H9 (cell line): ENCODE results near the gene SLC44A1. TPM values are rescaled to one million over a fixed set of nuclear protein-coding genes. Genes with fewer than 3 reads are reported as not detected.

Source experiments
- DNase-seq: peaks from one replicate; pipeline ENCODE4 v3.0.0-alpha.2; 2017
- H2AFZ ChIP-seq: one replicate; pipeline ENCODE4 v1.6.1; 2013; ENCODE audit warnings: mild to moderate bottlenecking, low read length, control low read depth, moderate library complexity
- H2AK5ac ChIP-seq: 2 replicates; pipeline ENCODE4 v1.6.1; 2013; ENCODE audit warnings: low read length, control low read depth, mixed read lengths; ENCODE audit not compliant: insufficient read length
- H2BK120ac ChIP-seq: one replicate; pipeline ENCODE4 v1.6.1; 2013; ENCODE audit warnings: low read depth, mild to moderate bottlenecking, low read length, control low read depth, inconsistent platforms; ENCODE audit not compliant: poor library complexity, severe bottlenecking
- H2BK12ac ChIP-seq: 2 replicates; pipeline ENCODE4 v1.6.1; 2013; ENCODE audit warnings: low read length, control low read depth, mixed read lengths, low read depth; ENCODE audit not compliant: insufficient read length
- H2BK15ac ChIP-seq: 2 replicates; pipeline ENCODE4 v1.6.1; 2013; ENCODE audit warnings: low read depth, low read length, control low read depth
- H2BK20ac ChIP-seq: one replicate; pipeline ENCODE4 v1.6.1; 2013; ENCODE audit warnings: low read depth, mild to moderate bottlenecking, low read length, control low read depth, inconsistent platforms; ENCODE audit not compliant: poor library complexity, severe bottlenecking
- H2BK5ac ChIP-seq: 2 replicates; pipeline ENCODE4 v1.6.1; 2013; ENCODE audit warnings: low read length, control low read depth, mixed read lengths; ENCODE audit not compliant: insufficient read length
- H3K14ac ChIP-seq: 2 replicates; pipeline ENCODE4 v1.6.1; 2013; ENCODE audit warnings: low read length, control low read depth; ENCODE audit not compliant: insufficient read depth
- H3K18ac ChIP-seq: 2 replicates; pipeline ENCODE4 v1.6.1; 2013; ENCODE audit warnings: low read depth, mild to moderate bottlenecking, mixed read lengths, low read length, control low read depth; ENCODE audit not compliant: insufficient read length
- H3K23ac ChIP-seq: 2 replicates; pipeline ENCODE4 v1.6.1; 2013; ENCODE audit warnings: low read length, control low read depth, mixed read lengths, low read depth; ENCODE audit not compliant: insufficient read length
- H3K23me2 ChIP-seq: 2 replicates; pipeline ENCODE4 v1.6.1; 2013; ENCODE audit warnings: low read depth, mild to moderate bottlenecking, mixed read lengths, low read length, control low read depth; ENCODE audit not compliant: insufficient read length, poor library complexity, severe bottlenecking
- H3K27ac ChIP-seq: 2 replicates; pipeline ENCODE4 v1.5.1; 2013; ENCODE audit warnings: low read length, control low read depth, mixed read lengths, low read depth; ENCODE audit not compliant: insufficient read length
- H3K27me3 ChIP-seq: 2 replicates; pipeline ENCODE4 v1.6.1; 2013; ENCODE audit warnings: low read length, control low read depth, inconsistent platforms; ENCODE audit not compliant: insufficient read depth
- H3K4ac ChIP-seq: 2 replicates; pipeline ENCODE4 v1.6.1; 2013; ENCODE audit warnings: low read depth, mild to moderate bottlenecking, control low read depth, inconsistent platforms, low read length, moderate library complexity
- H3K4me1 ChIP-seq: 2 replicates; pipeline ENCODE4 v1.6.1; 2013; ENCODE audit warnings: low read length, control low read depth, inconsistent platforms; ENCODE audit not compliant: insufficient read depth
- H3K4me2 ChIP-seq: 2 replicates; pipeline ENCODE4 v1.6.1; 2013; ENCODE audit warnings: low read length, control low read depth, mixed read lengths; ENCODE audit not compliant: insufficient read length, insufficient read depth
- H3K56ac ChIP-seq: 2 replicates; pipeline ENCODE4 v1.6.1; 2013; ENCODE audit warnings: low read depth, mild to moderate bottlenecking, mixed read lengths, low read length, control low read depth; ENCODE audit not compliant: insufficient read length
- H3K79me1 ChIP-seq: 2 replicates; pipeline ENCODE4 v1.6.1; 2013; ENCODE audit warnings: low read depth, mild to moderate bottlenecking, moderate library complexity, low read length, control low read depth, inconsistent platforms; ENCODE audit not compliant: insufficient read depth, poor library complexity, severe bottlenecking
- H3K79me2 ChIP-seq: 2 replicates; pipeline ENCODE4 v1.6.1; 2013; ENCODE audit warnings: low read length, control low read depth, inconsistent platforms; ENCODE audit not compliant: insufficient read depth
- H3K9ac ChIP-seq: 2 replicates; pipeline ENCODE4 v1.6.1; 2013; ENCODE audit warnings: low read length, control low read depth, mixed read lengths; ENCODE audit not compliant: insufficient read length; ENCODE audit errors: extremely low read depth
- H3K9me3 ChIP-seq: one replicate; pipeline ENCODE4 v1.6.1; 2013; ENCODE audit warnings: low read depth, low read length, inconsistent platforms; ENCODE audit not compliant: control insufficient read depth
- H3T11ph ChIP-seq: one replicate; pipeline ENCODE4 v1.6.1; 2013; ENCODE audit warnings: mild to moderate bottlenecking, low read length, control low read depth, inconsistent platforms
- H4K20me1 ChIP-seq: one replicate; pipeline ENCODE4 v1.6.1; 2013; ENCODE audit not compliant: control insufficient read depth, insufficient read length, insufficient read depth
- H4K5ac ChIP-seq: 2 replicates; pipeline ENCODE4 v1.6.1; 2013; ENCODE audit warnings: low read depth, mild to moderate bottlenecking, mixed read lengths, low read length, control low read depth; ENCODE audit not compliant: insufficient read length
- H4K8ac ChIP-seq: replicated peaks from 2 replicates; pipeline ENCODE4 v1.6.1; 2013; ENCODE audit warnings: low read length, control low read depth, mixed read lengths, low read depth; ENCODE audit not compliant: insufficient read length
- H4K91ac ChIP-seq: 2 replicates; pipeline ENCODE4 v1.6.1; 2013; ENCODE audit warnings: low read depth, mild to moderate bottlenecking, moderate library complexity, mixed read lengths, low read length, control low read depth; ENCODE audit not compliant: insufficient read length
- H3K27ac Mint-ChIP-seq, 3 experiments: 2 replicates in 2 of 3; 3 replicates in 1 of 3; pipeline ENCODE4 v1.8.0; 2020 to 2021; ENCODE audit warnings: mixed read lengths in 3 of 3, mild to moderate bottlenecking in 1 of 3, moderate library complexity in 1 of 3
- H3K27me3 Mint-ChIP-seq: 2 replicates; pipeline ENCODE4 v1.8.0; 2021; ENCODE audit warnings: low read depth, mild to moderate bottlenecking, moderate library complexity, mixed read lengths
- H3K36me3 Mint-ChIP-seq, 3 experiments: 2 replicates in 2 of 3; 3 replicates in 1 of 3; pipeline ENCODE4 v1.8.0; 2020 to 2021; ENCODE audit warnings: low read depth in 3 of 3, mixed read lengths in 3 of 3; ENCODE audit not compliant: insufficient read depth in 1 of 3
- H3K4me1 Mint-ChIP-seq, 2 experiments: 2 replicates each; pipeline ENCODE4 v1.8.0; 2020; ENCODE audit warnings: mixed read lengths in 2 of 2
- H3K4me3 Mint-ChIP-seq, 2 experiments: 2 replicates in 1 of 2; 3 replicates in 1 of 2; pipeline ENCODE4 v1.8.0; 2020 to 2021; ENCODE audit warnings: mild to moderate bottlenecking in 2 of 2, mixed read lengths in 2 of 2, moderate library complexity in 1 of 2
- H3K9me3 Mint-ChIP-seq, 2 experiments: 2 replicates in 1 of 2; 3 replicates in 1 of 2; pipeline ENCODE4 v1.8.0; 2020; ENCODE audit warnings: mild to moderate bottlenecking in 2 of 2, mixed read lengths in 2 of 2, moderate library complexity in 1 of 2
- WGBS: extraction: QIAGEN DNeasy Blood & Tissue Kit; methylation state at CpG from one replicate; pipeline ENCODE4 v1.1.7; 2013; ENCODE audit warnings: missing lambda C conversion rate, low lambda C conversion rate, mixed read lengths; ENCODE audit not compliant: insufficient read length; ENCODE audit errors: extremely low coverage; 5-methylcytosine and 5-hydroxymethylcytosine counted together
- total RNA-seq: library from RNA; stranded (reverse); gene quantifications from 2 replicates; pipeline ENCODE4 v1.2.1, GENCODE V29; 2021
- TF ChIP-seq, protein P1 (sequence below): fragments of 200-600 bp; sonication (generic); conservative IDR thresholded peaks from 3 replicates; pipeline ENCODE4 v1.8.0; 2021; ENCODE audit warnings: antibody characterized with exemption, mild to moderate bottlenecking

The SLC44A1 gene
- total RNA-seq, 1 experiment from 2014 or later: 60.7 TPM

- no peak for DNase-seq
- Histone ChIP-seq H3K56ac (no peak overlapping the region), H2BK5ac (no peak overlapping the region), H2BK20ac (no peak overlapping the region), H3K27ac (no peak overlapping the region), H2BK12ac (no peak overlapping the region), H3K9me3 (no peaks in the 10 kb centered on the region), H4K8ac (no peak overlapping the region), H3T11ph (no peak overlapping the region), H3K4me2 (no peak overlapping the region), H3K27me3 (no peaks in the 10 kb centered on the region), H4K20me1 (no peaks in the 10 kb centered on the region), H3K79me1 (no peaks in the 10 kb centered on the region), H3K4me1 (peaks cover 5% of the 10 kb centered on the region; the same call in 1 of the 2 replicates), H3K18ac (no peak overlapping the region), H4K5ac (no peak overlapping the region), H3K9ac (no peak overlapping the region), H2AFZ (no peak overlapping the region), H4K91ac (no peak overlapping the region), H3K79me2 (peaks cover 3% of the 10 kb centered on the region; the same call in 1 of the 2 replicates), H2AK5ac (no peak overlapping the region), H2BK15ac (no peak overlapping the region), H3K23me2 (no peaks in the 10 kb centered on the region), H3K14ac (no peak overlapping the region), H3K4ac (no peak overlapping the region), H3K23ac (no peak overlapping the region), H2BK120ac (no peak overlapping the region)
- no peaks in the 10 kb centered on the region; a peak in 1 of 7 replicates for H3K36me3 Mint-ChIP-seq
- H3K4me3 Mint-ChIP-seq: no peak overlapping the region
- WGBS: no CpG with 5 or more reads among the region's 6 CpGs
- no peaks in the 10 kb centered on the region for H3K27me3 Mint-ChIP-seq
- TF ChIP-seq, protein P1, sequence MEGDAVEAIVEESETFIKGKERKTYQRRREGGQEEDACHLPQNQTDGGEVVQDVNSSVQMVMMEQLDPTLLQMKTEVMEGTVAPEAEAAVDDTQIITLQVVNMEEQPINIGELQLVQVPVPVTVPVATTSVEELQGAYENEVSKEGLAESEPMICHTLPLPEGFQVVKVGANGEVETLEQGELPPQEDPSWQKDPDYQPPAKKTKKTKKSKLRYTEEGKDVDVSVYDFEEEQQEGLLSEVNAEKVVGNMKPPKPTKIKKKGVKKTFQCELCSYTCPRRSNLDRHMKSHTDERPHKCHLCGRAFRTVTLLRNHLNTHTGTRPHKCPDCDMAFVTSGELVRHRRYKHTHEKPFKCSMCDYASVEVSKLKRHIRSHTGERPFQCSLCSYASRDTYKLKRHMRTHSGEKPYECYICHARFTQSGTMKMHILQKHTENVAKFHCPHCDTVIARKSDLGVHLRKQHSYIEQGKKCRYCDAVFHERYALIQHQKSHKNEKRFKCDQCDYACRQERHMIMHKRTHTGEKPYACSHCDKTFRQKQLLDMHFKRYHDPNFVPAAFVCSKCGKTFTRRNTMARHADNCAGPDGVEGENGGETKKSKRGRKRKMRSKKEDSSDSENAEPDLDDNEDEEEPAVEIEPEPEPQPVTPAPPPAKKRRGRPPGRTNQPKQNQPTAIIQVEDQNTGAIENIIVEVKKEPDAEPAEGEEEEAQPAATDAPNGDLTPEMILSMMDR: no peak
- H3K4me1 Mint-ChIP-seq: peaks cover 22 to 26% of the 10 kb centered on the region in 2 experiments
- peak overlapping the region in 1 of 3 experiments; percentile 73; a peak in 2 of 7 replicates for H3K27ac Mint-ChIP-seq
- H3K9me3 Mint-ChIP-seq: no peaks in the 10 kb centered on the region
Measured at GRCh38 chr9:105275938-105276337, 31.5 kb downstream of the SLC44A1 start.
